NCI-H2171 (cell line): Measurements from ENCODE around the gene TNFRSF14.
A peak's percentile ranks its signal among the peaks of the same experiment; 100 is the strongest.

Experiments used
- DNase-seq: peaks from one replicate; lab custom pipeline; 2025; lab: John Stamatoyannopoulos, UW

TNFRSF14 gene

GRCh38 chr1:2587860-2588571, 31.8 kb downstream of the TNFRSF14 start:
- DNase-seq, result no peak

DNA sequence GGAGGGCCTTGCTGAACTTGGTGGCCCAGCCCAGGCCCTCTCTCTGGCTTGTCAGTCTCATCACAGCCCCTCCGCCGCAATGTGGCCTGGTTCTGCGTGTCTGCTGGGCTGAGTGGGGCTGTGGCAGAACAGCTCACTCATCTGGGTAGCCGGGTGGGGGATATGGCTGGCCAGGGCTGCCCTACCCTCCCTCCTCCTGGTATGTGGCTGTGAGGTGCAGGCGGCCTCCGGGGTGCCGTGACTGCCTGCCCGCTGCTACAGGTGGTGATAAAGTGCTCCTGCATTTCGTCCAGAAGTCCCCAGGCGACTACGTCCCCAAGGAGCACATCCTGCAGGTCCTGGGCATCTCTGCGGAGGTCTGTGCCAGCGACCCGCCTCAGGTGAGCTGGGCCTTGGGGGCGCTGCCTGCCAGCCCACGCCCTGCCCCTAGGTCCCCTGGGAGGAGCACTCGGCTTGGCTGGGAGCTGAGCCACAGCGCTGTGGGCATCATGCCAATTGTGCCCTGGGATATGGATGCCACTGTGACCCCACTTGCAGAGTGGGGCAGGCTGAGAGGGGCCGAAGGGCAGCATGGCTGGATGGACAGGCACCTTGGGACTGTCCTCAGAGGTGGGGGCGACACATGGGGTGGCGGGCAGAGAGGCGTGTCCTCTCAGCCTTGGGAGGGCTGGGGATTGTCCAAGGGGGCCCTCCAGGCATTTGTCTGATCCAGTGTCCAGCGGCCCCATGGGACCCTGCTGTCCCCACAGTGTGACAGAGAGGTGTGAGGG, 32.7 kb downstream of the TNFRSF14 start:
- no peak for DNase-seq

GRCh38 chr1:2589431-2590232, 33.5 kb downstream of the TNFRSF14 start:
- no peak for DNase-seq

- DNase-seq, result no peak
Measured at GRCh38 chr1:2590233-2591141, 34.3 kb downstream of the TNFRSF14 start.

- no peak for DNase-seq
Measured at GRCh38 chr1:2591233-2591580, 35.0 kb downstream of the TNFRSF14 start.

DNA sequence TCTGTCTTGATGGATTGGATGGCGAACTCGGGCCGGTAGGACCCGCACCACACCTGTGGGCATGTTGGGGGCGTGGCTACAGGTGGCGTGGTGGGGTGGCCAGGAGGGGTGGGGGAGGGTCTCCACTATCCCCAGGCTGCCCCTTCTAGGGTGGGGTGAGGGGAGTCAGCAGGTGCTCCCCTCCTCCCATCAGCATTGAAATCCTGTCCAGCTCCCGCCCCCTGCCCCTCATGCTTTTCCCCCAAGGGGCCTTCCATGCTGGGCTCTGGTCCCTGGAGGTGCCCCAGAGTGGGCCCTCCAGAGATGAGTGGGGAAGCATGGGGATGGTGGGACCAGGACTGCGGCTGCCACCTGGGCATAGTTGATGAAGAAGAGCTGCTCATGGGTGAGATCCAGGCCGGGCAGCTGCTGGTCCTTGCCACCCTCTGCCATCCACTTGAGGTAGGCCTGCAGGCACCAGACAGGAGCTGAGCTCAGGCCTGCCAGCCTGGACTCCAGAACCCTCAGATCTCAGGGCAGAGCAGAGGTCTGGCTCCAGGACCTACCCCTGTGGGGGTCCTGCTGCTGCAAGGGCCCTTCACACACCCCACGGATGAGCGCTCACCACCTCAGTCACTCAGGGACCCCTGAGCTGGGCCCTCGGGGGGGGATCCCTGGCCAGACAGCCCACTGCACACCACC, 35.5 kb downstream of the TNFRSF14 start:
- no peak for DNase-seq

DNA sequence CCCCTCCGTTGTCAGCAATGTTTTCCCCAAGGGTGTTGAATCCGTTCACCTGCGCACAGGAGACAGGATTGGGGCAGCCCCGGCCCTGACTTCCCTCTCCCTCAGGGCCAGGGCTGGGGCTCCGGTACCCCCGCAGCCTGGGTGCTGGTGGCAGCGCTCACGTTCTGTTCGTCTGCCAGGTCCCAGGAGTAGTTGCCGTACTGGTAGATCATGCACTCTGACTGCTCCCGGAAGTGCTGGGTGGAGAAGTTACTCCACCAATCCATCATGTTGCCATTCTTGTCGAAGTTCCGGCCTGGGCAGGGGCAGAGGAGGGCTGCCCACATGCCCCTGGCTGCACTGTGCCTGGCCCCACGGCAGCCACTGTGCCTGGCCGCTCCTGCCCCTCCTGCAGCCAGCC, 36.5 kb downstream of the TNFRSF14 start:
- DNase-seq, result no peak

- DNase-seq, result no peak
Measured at GRCh38 chr1:2593251-2593878, 37.2 kb downstream of the TNFRSF14 start.

DNA sequence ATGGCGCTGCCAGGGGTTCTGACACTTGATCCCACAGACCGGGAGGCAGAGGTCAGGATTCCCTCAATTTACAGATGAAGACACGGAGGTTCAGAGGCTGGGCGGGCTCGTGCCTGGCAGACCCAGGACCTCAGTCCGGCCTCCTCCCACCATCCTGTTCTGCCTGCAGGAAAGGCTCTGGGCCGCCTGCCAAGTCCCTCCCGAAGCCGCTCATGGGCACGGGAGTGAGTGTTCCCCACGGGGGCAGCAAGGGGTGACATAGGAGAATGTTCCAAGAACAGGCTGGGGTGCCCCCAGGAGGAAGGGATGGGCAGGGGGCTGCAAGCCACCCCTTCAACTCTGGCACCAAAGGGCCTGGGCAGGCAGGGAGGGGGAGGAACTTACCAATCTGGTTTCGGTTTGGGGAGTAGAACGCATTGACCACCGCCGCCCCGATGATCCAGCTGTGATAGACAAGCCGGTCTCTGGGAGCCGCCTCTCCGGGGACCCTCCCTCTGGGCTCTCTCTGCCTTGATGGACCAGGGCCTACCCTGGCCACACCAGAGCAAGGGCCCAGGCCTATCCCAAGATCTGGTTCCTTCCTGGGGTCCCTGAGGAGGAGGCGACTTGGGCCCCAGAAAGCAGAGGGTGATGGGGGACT, 38.0 kb downstream of the TNFRSF14 start:
- peak; percentile 29 for DNase-seq

- DNase-seq, result no peak
Measured at GRCh38 chr1:2594641-2595131, 38.5 kb downstream of the TNFRSF14 start.

DNA sequence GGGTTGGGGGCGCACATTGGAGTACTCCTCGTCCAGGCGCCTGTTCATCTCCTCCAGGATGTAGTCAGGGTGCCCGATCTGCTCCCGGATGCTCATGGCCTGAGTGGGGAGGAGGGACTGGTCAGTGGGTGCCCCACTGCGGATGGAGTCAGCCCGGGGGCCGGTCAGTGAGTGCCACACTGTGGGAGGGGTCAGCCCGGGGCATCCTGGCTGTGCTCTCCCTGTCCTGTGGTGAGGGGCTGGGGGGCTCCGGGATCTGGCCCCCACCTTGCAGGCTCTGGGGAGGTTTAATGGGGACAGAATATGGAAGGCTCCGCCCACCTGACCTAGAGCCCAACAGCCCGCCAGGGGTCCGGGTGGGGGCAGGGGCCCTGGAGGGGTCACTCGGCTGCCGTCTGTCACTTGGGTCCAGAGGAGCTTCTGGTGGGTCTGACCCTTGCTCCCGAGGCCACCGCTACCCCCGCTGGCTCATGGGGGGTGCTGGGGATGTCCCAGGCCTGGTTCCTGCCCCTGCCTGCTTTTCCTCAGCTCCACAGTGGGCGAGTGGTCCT, 39.2 kb downstream of the TNFRSF14 start:
- DNase-seq, result no peak

GRCh38 chr1:2595812-2596529, 39.8 kb downstream of the TNFRSF14 start:
- DNase-seq, result no peak

DNA sequence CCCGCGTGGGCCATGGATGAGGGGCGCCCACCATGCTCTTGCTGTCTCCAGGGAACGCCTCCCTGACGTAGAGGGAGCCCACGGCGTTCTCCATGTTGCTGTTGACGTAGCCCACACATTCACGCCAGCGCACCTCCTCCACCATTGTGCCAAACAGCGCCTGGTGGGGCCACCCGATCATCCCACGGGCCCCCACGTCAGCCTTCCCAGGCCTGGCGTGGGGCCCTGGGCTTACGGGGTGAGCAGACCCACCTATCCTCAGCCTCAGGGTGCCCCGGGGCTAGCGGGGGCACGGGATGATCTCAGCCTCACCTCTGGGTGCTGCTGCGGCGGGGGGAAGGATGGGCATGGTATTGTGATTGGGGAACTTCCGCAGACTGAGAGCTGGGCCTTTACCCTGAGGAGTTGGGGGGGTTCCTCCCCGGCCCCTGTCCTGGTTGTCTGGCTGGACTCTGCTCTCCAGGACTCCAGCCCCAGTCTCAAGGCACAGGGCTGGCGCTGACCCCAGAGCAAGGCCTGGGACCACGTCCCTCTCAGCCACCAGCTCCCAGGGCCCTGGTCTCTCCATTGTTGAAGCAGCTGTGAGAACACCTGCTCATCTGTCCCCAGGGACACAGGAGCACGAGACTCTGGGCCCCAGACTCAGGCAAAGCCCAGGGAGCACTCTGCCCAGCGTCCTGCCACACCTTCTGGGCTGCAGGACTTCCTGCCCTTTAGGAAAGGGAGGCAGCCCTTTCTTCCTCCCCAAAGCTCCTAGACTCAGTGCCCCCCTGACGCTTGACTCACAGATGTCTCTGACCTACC, 40.6 kb downstream of the TNFRSF14 start:
- peak; percentile 66 for DNase-seq

DNA sequence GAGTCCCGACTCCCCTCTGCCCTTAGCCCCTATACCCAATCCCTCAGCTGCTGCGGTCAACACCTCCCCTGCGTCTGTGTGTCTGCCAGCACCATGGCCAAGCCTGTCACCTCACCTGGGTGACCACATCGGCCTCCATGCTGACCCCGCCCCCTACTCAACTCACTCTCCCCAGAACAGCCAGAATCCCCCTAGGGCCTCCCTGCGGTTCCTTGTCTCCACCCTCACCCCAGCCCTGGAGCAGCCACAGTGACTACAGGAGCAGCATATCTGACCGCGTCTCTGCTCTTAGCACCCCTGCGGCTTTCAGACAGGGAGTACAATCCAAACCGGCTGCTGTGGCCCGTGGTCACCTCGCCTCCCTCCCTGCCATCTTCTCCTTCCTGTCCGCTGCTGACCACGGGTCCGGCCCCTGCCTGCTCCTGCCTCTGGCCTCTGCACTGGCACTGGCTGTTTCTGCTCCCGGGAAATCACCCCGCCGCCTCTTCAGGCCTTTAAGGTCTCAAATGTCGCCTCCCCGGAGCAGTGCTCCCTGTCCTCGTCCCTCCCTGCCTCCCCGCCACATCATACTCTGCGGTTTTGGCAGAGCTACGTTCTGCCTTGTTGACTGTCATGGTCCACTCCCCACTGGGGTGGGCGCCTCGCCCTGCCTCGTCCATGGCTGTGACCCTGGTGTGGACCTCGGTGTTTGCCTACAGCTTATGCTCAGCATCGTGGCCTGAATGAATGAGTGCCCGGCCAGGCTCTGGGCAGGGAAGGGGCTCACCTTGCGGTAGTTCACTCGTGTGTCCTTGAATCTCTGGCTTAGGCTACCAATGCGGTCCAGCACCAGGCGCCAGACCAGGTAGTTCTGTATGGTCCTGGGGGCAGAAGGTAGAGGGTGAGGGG, 41.5 kb downstream of the TNFRSF14 start:
- DNase-seq, result no peak

- DNase-seq, result no peak
Measured at GRCh38 chr1:2598329-2598931, 42.3 kb downstream of the TNFRSF14 start.

DNA sequence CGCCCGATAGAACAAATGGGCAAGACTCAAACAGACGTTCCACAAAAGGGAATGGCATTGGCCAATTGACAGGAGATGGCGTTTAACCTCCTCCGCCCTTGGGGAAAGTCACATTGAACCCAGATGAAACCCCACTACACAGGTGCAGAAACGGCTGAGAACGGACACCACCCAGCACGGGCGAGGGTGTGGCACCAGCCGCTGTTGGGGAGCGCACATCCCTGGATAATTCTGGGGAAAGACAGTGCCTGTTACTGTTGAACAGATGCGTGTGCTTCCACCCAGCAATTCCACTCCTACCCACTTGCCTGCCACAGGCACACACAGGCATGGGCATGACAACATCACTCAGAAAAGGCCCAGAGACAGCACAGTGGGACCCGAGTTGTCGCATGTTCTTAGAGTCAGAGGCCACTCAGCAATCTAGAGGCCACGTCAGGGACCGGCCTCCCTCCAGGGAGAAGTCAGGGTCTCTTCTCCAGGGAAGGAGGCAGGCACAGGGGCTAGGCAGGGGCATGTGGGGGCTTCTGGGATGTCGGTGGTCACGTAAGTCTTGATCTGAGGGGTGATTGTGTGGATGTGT, 45.6 kb downstream of the TNFRSF14 start:
- DNase-seq, result no peak
